ENCODE data around the gene DEPDC5.

Gene DEPDC5

DNA sequence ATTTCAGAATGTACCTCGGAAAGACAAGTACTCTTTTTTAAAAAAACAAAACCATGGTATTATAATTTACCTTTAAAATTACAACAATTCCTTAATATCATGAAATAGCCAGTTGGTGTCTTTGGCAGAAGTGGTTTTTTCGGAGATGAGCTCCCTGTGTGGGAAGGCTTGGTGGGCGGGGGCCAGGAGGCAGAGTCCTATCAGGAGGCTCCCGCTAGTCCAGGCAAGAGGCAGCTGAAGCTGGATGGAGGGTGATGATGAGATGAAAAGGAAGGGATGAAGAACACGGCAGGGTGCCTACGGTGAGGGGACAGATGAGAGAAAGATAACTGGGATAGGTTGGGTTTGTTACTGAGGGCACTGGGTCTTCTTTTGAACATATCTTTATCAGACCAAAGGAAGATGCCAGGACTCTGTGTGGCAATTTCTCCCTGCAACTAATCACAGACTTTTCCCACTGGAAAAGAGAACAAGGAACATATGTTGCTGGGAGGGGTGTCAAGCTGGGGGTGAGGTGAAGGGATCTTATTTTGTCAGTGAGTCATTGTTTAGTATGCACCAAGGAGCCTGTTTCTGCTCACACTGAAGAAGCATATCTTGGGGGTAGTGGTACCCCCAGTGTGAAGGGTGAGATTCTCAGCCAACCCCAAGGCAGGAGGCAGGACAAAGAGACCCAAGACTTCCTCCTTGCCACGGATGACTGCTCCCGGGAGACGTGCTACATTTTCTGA lies 99.0 kb downstream of the DEPDC5 start:
- DNase-seq (ENCODE audit: low read depth): no peak

DNA sequence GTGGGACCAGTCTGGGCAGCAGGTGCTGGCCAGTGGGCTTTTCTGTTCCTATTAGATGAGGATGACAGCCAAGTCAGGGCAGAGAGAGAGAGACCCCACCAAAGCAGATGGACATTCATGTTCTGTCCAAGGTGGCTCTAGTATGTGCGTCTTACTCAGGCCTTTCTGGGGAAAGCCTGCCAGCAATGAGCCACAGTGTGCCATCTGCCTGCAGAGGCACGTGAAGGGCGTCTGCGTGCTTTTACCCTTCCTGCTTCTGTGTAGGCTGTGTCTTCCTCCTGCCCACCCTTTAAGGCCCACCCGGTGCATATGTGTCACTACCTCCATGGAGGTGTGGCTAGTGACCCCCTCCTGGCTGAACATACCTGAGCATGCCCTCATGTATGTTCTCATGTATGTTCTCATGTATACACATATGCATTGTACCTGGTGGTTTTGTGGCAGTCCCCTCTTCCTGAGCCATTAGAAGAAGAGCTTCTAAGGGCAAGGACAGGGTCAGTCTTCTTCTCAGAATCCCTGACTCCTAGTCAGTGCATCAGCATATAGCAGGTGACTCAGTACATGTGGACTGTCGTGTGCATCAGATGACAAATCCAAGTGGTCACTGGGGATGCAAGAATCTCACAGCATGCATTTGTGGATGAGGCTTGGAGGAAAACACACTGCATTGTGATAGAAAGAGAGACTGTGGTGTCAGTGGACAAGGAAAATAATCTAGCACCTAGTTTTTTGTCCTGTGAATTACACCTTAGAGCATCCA lies 100.1 kb downstream of the DEPDC5 start:
- no peak for DNase-seq (ENCODE audit: low read depth)

- DNase-seq (ENCODE audit: low read depth): no peak
These were observed 103.4 kb downstream of the DEPDC5 start for GRCh38 chr22:31857247-31857646.

DNA sequence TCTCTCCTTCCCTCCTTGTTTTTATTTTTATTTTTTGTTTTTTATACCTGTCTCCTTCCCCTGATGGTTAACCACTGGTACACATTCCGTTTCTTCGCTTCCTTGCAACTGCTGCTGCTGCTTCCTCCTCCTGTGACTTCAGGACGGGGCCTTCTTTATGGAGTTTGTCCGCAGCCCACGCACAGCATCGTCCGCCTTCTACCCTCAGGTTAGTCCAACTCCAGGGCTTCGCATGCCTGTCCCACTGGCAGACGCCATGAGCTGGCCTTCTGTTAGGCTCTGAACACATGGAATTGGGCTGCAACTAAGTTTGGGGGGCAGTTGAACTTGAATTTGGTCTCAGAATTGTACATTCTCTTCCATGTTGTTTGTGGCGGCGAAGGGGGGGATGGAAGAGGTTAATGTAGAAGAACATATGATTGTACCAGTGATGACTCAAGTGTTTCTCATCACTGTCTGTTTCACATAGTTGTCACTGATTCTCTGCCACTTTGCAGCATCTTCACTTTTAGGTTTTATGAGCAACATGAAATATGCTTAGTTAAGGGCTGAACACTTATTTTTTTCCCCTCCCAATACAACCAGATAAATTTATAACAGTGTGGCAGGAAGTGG lies 107.5 kb downstream of the DEPDC5 start:
- no peak for DNase-seq (ENCODE audit: low read depth)

GRCh38 chr22:31866918-31867317 lies 113.1 kb downstream of the DEPDC5 start:
- DNase-seq (ENCODE audit: low read depth): no peak

DNA sequence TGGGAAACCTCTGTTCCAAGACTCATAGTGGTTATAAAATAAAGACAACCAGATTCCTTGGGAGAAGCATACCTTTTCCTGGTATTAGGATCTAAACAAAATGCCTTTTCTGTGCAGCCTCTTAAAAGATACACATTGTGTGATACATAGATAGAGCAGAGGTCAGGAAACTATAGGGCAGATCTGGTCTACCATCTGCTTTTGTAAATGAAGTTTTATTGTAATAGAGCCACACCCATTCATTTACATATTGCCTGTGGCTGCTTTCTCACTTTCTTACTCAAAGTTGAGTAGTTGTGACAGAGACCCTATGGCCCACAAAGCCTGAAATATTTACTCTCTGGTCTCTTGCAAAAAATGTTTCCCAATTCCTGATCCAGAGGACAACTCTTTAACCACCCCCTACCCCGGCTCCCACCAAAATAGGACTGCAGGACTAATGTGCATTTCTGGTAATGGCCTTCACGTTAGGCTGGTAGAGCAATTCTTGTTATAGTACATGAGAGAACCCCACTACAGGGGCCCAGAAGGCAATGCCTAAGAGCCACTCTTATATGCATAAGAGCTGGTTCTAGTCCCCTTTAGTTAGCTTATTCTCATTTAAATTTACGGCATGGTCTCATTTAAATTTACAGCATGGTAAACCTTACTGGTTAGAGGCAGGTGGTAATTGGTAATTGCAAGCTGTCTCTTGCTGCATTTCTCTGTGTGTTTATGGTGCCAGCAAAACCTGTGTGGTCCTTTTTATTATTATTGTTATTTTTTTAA lies 113.8 kb downstream of the DEPDC5 start:
- DNase-seq (ENCODE audit: low read depth): no peak

- no peak for DNase-seq (ENCODE audit: low read depth)
These were observed 115.9 kb downstream of the DEPDC5 start for GRCh38 chr22:31869739-31870138.

- no peak for DNase-seq (ENCODE audit: low read depth)
These were observed 117.1 kb downstream of the DEPDC5 start for GRCh38 chr22:31870890-31871289.

GRCh38 chr22:31871480-31871879 lies 117.7 kb downstream of the DEPDC5 start:
- no peak for DNase-seq (ENCODE audit: low read depth)

GRCh38 chr22:31872209-31872608 lies 118.4 kb downstream of the DEPDC5 start:
- DNase-seq (ENCODE audit: low read depth): no peak

DNA sequence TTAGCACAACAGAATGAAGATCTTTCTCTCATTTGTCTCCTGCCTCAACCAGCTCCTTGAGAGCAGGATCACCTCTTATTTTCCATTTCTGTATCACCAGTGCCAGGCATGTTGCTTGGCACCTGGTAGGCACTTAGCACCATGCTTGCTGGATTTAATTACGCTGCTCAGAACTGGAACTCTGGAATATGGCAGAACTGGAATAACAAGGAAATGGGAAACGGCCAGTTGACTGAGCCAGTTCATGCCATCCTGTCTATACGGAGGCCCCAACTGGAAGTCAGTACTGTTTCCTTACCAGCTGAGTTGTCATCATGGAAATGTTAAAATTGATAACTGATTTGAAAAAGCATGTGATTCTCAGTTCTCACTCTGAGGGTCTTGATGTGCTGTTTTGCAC lies 121.0 kb downstream of the DEPDC5 start:
- DNase-seq (ENCODE audit: low read depth): no peak

- no peak for DNase-seq (ENCODE audit: low read depth)
These were observed 122.5 kb downstream of the DEPDC5 start for GRCh38 chr22:31876156-31876920.

DNA sequence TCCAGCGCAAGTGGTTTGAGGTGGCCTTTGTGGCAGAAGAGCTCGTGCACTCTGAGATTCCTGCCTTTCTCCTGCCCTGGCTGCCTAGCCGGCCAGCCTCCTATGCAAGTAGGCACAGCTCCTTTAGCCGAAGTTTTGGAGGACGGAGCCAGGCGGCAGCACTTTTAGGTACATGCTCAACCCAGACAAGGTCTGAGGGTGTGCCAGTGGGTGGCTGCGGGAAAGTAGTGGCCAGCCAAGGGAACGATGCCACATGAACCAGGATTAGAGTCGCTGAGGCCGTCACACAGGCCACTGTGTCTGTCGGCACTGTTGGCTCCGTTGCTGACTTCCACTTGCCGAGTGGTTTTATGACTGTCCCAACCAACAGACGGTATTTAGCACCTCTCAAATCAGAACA lies 125.8 kb downstream of the DEPDC5 start:
- DNase-seq (ENCODE audit: low read depth): no peak

DNA sequence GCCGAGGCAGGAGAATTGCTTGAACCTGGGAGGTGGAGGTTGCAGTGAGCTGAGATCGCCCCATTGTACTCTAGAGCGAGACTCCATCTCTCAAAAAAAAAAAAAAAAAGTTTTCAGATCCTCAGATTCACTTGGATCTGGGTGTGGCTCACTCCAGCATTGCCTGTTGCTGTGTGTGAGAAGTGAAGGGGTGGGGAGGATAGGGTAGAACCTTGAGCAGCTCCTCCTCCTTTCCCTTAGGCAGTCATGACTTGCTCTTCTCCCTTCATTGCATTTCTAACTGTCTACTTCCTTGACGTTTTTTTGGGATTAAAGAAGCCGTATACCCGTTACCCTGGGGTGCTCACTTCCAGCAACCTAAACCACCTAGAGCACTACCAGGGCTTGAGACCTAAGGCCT lies 127.4 kb downstream of the DEPDC5 start:
- DNase-seq (ENCODE audit: low read depth): no peak

DNA sequence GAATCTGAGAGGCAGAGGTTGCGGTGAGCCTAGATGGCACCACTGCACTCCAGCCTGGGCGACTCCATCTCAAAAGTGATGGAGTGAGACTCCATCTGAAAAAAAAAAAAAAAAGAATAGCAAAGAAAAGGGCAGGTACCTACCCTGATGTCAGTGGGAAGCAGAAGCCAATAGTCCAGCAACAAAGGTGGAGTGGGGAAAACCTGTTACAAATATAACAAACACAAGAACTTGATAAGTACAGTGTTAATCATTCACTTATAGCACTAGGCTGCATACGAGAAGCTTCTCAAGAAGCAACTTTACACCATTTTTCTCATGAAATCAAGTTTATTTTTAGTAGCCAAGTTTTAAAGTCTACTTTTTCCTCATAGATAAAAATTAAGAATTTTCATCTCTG lies 128.0 kb downstream of the DEPDC5 start:
- DNase-seq (ENCODE audit: low read depth): no peak

DNA sequence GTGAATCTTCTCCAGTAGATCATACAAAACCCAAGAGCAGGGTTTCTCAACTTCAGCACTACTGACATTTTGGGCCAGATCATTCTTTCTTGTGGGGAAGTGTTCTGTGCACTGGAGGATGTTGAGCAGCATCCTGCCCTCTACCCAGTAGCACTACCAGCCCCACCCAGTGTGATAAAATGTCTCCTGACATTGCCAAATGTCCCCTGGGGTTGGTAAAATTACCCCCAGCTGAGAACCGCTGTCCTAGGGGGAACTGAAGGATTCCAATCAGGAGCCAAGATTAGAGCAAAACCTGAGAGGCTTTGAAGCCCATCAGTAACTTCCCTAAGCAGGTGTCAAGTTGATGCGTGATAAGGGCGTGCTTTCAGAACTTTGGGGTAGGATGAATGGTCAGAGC lies 129.2 kb downstream of the DEPDC5 start:
- no peak for DNase-seq (ENCODE audit: low read depth)

- DNase-seq (ENCODE audit: low read depth): no peak
These were observed 130.2 kb downstream of the DEPDC5 start for GRCh38 chr22:31883989-31884388.

DNA sequence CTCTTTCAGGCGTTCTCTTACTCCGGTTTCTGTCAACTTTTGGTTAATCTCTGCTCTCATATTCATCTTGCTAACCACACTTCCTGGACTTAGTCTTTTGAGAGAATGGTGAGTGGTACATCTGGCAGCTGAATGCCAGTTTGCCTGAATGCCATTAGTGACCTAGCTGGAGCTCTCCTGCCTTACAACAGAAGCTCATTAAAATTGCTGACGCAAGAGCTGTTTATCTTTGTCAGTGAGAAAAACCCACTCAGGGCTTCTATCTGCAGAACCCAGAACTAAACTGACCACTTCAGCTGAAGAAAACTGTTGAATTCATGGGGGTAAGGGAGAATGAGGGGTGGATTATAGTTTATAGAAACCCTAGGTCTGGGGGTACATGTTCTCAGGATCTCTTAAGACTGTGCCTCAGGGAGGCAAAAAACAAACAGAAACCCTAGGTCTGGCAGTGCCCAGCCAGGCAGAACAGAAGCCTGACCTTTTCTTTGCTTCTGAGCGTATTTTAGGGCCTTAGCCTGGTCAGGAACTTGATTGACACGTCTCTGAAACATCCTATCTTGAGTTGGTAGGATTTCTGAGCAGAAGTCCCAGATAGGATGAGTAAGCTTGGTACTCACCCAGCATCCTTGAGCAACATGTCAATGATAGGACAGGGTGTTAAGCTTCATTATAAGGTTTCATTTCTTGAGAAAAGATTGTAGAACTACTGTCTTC lies 137.7 kb downstream of the DEPDC5 start:
- no peak for DNase-seq (ENCODE audit: low read depth)

GRCh38 chr22:31892080-31892433 lies 138.2 kb downstream of the DEPDC5 start:
- DNase-seq (ENCODE audit: low read depth): no peak

GRCh38 chr22:31893460-31893859 lies 139.6 kb downstream of the DEPDC5 start:
- no peak for DNase-seq (ENCODE audit: low read depth)

Measured in GM04503 (cell line).